SW 1271 (cell line): ENCODE results near the gene SLC25A6.
"Not testable (repeated sequence)": the region's sequence is repeated elsewhere in the genome, so short reads cannot be mapped to it uniquely, and the experiment has no call there.

ENCODE experiments used
- DNase-seq, 2 experiments: peaks; one replicate each; lab custom pipeline; 2025; lab: John Stamatoyannopoulos, UW

Gene SLC25A6

DNA sequence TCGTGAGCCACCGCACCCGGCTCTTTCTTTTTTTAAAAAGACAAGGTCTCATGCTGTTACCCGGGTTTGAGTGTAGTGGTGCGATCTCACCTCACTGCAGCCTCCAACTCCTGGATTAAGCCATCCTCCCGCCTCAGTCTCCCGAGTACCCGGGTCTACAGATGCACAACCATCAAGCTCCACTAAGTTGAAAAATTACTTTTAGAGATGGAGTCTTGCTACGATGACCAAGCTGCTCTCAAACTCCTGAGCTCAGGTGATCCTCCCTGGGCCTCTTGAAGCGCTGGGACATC, 2.0 kb downstream of the SLC25A6 start:
- DNase-seq, result no peak

DNA sequence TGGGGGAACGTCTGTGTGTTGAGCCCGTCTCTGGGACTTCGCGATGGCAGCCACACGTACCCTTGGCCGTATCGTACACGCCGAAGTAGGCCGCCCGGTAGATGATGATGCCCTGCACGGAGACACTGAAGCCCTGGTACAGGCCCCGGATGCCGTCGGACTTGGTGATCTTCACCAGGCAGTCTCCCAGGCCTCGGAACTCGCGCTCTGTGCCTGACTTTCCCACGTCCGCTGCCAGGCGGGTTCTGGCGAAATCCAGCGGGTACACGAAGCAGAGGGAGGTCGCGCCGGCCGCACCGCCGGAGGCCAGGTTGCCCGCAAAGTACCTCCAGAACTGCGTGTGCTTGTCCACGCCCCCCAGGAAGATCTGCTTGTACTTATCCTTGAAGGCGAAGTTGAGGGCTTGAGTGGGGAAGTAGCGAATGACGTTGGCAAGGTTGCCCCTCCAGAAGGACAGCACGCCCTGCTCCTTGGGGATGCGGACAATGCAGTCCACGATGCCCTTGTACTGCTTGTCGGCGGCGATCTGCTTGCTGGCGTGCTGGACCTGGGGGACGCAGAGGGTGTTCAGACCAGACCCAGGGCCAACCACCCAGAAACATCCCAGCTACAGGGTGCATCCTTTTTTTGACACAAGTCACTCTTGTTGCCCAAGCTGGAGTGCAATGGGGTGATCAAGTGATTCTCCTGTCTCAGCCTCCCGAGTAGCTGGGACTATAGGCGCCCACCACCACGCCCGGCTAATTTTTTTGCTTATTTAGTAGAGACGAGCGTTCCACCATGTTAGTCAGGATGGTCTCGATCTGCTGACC, 2.5 kb downstream of the SLC25A6 start:
- DNase-seq, result no peak

DNA sequence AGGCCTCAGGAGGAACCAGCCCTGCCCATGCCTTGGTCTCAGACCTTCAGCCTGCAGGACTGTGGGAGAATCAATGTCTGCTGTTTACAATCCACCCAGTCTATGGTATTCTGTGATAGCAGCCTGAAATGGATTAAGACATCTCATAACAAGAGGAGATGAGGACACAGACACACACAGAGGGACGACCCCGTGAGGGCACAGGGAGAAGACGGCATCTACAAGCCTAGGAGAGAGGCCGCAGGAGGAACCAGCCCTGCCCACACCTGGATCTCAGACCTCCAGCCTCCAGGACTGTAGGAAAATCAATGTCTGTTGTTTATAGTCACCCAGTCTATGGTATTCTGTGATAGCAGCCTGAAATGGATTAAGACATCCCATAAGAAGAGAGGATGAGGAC, 3.3 kb downstream of the SLC25A6 start:
- no peak for DNase-seq

DNA sequence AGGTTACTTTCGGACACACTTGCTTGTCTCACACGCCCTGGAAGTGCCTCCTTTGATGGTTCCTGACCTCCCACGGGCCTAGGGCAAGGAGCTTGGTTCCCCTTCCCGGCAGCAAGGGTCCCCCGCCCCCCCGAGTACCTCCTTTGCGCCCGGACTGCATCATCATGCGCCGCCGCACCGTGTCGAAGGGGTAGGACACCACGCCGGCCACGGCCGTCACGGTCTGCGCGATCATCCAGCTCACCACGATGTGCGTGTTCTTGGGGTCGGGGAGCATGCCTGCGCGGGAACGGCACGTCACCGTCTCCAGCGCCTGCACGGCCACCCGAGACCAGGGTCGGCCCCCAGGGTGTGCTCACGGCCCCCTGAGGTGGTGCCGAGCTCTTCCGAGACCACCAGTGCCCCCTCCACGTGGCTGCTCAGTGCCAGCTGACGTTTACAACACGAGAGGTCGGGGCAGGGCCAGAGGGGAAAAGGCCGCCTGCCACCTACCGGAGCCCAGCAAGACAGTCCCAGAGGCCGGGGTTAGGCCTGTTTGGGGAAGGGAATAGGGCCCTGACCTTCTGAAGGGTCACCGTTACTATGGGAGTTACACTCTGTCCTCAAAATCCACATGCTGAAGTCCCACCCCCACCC, 4.7 kb downstream of the SLC25A6 start:
- no peak for DNase-seq

DNA sequence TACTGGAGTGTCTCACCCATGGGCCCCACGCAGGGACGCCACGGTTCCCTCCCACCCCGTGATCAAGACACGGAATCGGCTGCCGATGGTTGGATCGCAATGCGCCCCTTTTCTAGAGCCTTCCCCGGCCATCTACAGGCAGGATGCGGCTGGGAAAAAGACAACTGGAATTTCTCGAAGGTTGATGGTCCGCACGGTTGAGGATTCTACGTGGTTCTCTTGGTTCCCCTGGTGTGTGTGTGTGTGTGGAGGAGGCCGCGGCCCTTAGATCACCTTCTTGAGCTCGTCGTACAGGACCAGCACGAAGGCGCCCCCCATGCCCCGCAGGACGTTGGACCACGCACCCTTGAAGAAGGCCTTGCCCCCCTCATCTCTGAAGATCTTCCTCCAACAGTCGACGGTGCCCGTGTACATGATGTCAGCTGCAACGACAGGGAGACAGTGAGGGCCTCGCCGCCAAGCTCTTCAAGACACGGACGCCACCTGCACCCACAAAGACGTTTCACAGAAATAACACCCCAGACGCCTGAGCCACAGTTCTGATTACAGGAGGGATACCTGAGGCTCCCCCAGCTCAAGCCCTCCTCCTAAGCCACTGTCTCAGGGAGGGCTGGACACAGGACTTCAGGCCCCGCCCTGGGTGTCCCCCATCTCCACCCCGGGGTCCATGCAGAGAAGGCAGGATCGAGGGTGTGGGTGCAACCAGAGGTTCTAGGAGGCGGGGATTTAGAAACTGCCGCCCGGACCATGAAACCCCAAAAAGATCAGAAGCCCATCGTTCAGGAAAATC, 5.4 kb downstream of the SLC25A6 start:
- DNase-seq, result no peak

DNA sequence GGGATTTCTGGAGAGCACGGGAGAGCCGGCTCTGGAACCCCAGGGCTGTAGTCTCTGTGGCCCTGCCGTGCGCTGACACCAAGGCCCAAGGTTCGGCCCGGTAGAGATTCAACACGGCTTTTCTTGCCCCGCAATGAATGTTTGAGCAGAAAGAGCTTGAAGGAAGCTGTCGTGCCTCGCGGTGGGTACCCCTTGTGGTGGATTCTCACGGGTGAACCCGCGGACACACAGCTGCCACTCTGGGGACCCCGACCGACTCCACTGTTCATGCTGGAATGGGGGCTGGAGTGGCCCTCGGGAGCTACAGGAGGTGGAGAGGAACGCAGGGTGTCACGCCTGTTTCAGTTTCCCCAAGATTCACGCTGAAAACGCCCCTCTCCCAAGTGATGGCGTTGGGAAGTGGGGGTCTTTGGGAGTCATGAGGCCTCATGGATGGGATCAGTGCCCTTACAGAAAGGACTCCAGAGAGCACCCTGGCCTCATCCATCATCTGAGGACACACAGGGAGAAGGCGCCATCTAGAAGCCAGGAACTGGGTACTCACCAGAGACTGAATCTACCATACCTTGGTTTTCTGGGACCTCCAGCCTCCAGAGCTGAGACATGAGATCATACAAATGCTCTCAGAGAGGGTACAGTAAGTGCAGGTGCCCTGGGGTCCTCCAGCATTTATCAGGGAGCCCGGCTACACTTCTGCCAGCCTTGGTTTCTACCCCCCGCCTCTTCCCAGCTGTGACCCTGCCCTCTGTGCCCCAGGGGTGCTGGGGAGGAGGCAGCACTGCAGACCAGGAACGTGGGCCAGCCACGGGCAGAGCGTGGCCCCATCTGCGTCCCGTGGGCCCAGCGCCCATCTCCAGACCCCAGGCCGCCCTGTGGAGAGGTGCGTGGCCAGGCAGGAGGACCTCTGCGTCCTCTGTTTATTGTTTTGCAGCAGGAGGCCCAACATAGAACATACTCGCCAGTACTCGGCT, 6.4 kb downstream of the SLC25A6 start:
- no peak for DNase-seq

DNA sequence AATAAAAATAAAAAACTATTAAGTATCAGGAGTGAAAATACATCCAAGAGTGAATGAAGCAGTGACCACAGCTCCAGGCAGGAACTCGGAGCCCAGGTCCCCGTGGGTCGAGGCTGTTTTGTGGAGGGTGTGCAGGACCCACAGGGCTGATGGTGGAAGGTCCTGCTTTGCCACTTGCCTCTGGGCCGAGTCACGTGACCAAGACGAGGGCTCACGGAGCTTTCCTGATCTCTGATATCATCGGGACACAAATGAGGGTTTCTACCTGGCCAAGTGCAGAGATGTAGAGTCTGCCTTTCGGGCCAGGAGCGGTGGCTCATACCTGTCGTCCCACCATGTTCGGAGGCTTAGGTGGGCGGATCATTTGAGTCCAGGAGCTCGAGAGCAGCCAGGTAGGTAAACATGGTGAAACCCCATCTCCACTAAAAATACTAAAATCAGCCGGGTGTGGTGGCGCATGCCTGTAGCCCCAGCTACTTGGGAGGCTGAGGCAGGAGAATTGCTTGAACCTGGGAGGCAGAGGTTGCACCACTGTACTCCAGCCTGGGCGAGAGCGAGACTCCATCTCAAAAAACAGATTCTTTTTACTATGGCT, 7.2 kb downstream of the SLC25A6 start:
- no peak for DNase-seq

DNA sequence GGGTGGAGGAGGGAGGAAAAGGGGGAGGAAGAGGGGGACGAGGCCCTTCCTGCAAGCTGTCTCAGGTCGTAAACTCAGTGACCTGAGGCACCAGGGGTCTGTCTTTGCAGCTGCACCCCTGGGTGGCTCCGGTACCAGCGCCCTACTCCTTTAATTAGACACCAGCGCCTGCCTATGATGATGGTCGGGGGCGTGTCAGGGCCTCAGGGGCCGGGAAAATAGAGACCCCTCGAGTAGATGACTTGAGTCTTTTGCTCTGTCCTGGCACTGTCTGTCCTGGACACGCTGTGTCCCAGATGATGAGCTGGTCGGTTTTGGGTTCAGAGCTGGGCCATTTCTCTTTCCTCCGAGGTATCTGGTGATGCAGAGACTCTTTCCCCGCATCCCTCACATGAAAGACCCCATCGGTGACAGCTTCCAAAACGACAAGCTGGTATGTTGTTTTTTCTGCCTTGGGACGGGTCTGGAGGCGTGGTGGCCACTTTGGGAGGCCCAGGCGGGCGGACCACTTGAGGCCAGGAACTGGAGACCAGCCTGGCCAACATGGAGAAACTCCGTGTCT, 11.2 kb downstream of the SLC25A6 start:
- DNase-seq, result no peak

DNA sequence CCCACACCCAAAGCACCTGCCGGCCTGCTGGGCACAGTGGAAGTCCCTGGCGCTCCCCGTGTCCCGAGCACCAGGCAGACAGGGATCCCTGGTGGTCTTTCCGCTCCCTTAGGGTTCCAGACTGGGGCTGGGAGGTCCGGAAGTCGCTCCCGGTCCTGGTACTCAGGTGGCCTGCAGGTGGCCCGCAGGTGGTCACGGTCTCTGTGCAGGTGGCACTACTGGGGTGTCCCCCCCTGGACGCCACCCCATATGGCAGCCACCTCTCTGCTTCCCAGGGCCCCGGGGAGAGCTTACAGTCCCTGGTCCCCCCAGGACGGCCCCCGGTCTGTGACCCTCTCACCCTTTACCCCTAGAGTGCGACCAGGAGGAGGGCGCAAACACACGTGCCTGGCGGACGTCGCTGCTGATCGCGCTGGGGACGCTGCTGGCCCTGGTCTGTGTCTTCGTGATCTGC, 13.6 kb downstream of the SLC25A6 start:
- no peak for DNase-seq

DNA sequence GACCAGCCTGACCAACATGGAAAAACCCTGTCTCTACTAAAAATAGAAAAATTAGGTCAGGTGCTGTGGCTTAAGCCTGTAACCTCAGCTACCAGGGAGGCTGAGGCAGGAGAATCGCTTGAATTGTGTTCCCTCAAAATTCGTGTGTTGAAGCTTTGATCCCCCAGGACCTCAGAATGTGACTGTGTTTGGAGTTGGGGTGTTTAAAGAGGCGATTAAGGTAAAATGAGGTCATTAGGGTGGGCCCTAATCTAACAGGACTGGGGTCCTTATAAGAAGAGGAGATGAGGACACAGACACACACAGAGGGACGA, 23.6 kb downstream of the SLC25A6 start:
- no peak for DNase-seq

DNA sequence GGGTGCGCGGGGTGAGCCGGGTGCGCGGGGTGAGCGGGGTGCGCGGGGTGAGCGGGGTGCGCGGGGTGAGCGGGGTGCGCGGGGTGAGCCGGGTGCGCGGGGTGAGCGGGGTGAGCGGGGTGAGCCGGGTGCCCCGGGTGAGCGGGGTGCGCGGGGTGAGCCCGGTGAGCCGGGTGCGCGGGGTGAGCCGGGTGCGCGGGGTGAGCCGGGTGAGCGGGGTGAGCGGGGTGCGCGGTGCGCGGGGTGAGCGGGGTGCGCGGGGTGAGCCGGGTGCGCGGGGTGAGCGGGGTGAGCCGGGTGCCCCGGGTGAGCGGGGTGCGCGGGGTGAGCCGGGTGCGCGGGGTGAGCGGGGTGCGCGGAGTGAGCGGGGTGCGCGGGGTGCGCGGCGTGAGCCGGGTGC, 25.6 kb downstream of the SLC25A6 start:
- DNase-seq, result not testable (repeated sequence)

DNA sequence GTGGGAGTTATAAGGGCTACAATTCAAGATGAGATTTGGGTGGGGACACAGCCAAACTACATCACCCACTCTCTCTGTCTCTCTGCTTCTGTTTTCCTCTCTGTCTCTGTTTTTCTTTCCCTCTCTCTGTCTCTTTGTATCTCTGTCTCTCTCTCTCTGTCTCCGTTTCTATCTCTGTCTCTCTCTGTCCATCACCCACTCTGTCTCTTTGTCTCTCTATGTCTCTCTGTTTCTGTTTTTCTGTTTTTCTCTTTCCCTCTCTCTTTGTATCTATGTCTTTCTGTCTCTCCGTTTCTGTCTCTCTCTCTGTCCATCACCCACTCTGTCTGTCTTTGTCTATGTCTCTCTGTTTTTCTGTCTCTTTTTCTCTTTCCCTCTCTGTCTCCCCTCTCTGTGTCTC, 30.0 kb downstream of the SLC25A6 start:
- no peak for DNase-seq

DNA sequence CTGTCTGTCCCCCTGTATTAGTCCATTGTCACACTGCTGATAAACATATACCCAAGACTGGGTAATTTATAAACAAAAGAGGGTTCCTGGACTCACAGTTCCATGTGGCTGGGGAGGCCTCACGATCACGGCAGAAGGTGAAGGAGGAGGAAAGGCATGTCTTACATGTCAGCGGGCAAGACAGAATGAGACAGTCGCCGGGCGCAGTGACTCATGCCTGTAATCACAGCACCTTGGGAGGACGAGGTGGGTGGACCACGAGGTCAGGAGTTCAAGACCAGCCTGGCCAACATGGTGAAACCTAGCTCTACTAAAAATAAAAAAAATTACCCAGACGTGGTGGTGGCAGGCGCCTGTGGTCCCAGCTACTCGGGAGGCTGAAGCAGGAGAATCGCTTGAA, 30.6 kb downstream of the SLC25A6 start:
- no peak for DNase-seq

DNA sequence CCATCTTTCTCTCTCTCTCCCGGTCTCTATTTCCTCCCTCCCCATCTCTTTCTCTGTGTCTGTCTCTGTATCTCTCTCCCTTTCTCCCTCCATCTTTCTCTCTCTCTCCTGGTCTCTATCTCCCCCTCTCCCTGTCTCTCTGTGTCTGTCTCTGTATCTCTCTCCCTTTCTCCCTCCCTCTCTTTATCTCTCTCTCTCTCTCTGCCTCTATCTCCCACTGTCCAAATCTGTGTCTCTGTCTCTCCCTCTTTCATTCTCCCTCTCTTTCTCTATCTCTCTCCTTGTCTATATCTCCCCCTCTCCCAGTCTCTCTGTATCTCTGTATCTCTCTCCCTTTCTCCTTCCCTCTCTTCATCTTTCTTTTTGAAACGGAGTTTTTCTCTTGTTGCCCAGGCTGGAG, 31.7 kb downstream of the SLC25A6 start:
- no peak for DNase-seq

DNA sequence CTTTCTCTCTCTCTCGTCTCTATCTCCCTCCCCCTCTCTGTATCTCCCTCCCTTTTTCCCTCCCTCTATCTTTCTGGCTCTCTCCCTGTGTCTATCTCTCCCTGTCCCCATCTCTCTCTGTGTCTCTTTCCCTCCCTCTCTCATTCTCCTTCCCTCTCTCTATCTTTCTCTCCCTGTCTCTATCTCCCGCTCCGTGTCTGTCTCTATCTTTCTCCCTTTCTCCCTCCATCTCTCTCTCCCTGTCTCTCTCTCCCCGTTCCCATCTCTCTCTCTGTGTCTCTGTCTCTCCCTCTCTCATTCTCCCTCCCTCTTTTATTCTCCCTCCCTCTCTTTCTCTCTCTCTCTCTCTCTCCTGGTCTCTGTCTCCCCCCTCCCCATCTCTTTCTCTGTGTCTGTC, 32.4 kb downstream of the SLC25A6 start:
- no peak for DNase-seq

DNA sequence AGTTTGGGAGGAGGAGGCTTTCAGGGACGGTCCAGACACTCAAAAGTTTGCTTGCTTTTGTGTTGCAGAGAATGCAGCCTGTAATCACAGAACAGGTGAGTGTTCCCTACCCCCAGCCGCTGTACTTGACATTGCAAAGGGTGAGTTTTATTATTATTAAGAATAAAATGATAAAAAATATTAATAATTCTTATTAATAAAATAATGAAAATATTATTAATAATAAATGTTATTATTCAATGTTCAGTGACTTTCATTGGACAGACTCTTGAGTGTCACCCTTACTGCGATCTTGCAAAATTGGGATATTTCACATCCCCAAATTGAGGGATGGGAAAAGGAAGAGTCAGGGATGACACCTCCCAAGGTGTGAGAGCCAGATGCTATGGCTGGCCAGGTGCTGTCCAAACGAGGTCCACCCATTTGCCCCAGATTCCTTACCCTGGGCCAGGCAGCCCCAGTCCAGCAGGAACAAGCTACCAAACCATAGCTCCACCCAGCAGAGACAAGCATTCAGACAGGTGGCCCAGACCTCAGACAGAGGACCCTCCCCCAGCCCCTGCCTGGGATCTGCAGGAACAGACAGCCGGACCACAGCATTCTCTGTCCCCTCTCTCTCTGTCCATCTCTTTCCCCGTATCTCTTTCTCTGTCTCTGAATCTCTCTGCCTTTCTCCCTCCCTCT, 33.0 kb downstream of the SLC25A6 start:
- no peak for DNase-seq

DNA sequence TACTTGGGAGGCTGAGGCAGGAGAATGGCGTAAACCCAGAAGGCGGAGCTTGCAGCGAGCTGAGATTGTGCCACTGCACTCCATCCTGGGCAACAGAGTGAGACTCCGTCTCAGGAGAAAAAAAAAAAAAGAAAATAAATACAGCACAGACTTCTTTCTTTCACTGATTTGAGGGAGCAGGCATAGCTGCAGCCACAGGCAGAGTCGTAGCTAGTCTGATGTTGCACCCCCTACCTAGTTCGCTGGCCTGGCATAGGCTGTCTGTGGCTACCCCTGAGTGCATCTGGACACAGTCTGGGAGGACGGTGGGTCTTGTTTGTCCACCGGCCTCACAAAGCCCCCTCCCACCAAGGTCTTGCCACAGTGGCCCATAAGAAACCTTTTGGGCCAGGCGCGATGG, 33.9 kb downstream of the SLC25A6 start:
- no peak for DNase-seq

DNA sequence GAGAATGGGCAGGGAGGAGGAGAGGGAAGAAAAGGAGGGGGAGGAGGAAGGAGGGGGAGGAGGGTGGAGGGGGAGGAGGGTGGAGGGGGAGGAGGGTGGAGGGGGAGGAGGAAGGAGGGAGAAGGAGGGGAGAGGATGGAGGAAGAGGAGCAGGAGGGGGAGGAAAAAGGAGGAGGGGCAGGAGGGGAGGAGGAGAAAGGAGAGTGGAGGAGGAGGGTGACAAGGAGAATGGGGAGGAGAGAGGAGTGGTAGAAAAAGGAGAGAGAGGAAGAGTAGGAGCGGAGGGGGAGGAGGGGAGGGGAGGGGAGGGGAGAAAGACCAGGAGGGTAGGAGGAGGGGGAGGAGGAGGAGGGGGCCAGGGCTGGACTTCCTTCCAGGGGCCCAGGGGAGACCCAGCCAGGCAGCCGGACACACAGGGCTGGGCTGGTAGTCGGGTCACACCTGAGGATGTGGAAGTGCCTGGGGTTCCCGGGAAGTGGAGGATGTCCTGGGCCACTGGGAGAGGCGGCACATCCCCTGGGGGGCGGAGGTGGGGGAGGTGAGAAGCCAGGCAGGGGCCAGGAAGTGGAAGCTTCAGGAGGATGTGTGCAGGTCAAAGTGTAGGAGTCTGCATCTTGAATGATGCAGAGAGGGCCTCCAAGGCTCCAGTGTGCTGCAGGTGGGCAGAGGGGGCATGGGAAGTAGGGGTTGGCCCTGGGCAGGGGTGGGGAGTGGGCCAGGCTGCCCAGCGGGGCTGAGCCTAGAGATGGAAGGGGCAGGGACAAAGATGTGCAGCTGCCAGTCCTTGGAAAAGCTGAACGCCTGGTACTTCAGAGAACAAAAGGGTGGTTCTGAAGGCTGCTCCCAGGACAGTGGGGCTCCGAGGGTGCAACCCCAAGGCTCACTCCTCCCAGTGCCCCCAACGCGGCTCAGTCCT, 36.5 kb downstream of the SLC25A6 start:
- DNase-seq, result no peak
